ENCODE measurements around the gene ADI1. TPM values are rescaled to one million over a fixed set of nuclear protein-coding genes. Genes with fewer than 3 reads are reported as not detected.

The ADI1 gene
- total and polyA plus RNA-seq, 2 of the 8 experiments (the other 6 are each of a cell fraction or from before 2014, with no cell fraction given), result 12.2 to 40.2 TPM

DNA sequence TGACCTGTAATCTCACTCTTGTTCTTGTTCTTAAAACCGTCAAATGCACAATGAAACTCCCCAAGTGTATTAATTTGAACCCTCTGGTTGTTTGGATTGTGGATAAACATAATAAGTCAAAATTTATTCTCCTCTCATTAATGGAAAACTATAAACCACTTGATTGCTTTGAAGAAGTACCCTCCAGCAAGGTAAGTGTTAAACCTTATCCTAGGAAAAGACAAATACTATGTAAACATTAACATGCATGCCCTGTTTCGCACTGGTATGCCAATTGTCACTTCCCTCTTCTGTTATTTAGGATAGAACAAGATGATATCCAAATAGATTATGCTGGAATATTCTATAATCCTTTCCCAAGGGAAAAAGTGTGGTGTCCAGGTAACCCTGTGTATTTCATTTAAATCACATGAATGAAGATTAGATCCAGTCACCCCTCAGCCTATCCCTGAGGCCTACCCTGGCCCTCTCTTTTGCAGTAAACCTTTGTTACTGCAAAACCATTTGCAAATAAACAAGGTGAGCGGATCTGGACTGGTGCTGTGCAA is 1.3 kb downstream of the ADI1 start:
- Histone ChIP-seq H3K56ac (replicated peaks; ENCODE audit: insufficient read length, low read depth, low read length) (peak overlapping the region; percentile 83), H3K9ac (replicated peaks in 1 of 4; ENCODE audit: extremely low read depth in 1 of 4, low read depth in 3 of 4, low read length in 3 of 4) (peak overlapping the region in 3 of 4 experiments; percentile 51 to 84 (median 58); a peak in 6 of 7 replicates), H2AFZ (ENCODE audit: low read length) (no peak overlapping the region), H4K8ac (ENCODE audit: extremely low read depth, insufficient read depth, low read length) (no peak overlapping the region), H3K27ac (ENCODE audit: low read depth, low read length) (0 out of 2 replicates have a peak overlapping the region, but pooled peaks have one; percentile 20), H3K23ac (ENCODE audit: insufficient read length) (no peak overlapping the region), H2BK5ac (ENCODE audit: low read depth, low read length) (peak overlapping the region; percentile 87), H3K79me1 (ENCODE audit: low read depth, low read length) (no peaks in the 10 kb centered on the region; the same call in 1 of the 2 replicates), H4K5ac (ENCODE audit: insufficient read length, low read depth, low read length) (peak overlapping the region; percentile 8), H3K79me2 (ENCODE audit: control insufficient read depth in 1 of 2, insufficient read depth in 2 of 2, low read length in 2 of 2) (peaks cover 0 to 11% of the 10 kb centered on the region in 2 experiments; a peak in 1 of 4 replicates), H3K18ac (ENCODE audit: extremely low read depth, low read length) (peak overlapping the region; percentile 90; the same call in 1 of the 2 replicates), H3K27me3 (replicated peaks in 1 of 4; ENCODE audit: control insufficient read depth in 3 of 4, extremely low read depth in 1 of 4, insufficient read depth in 3 of 4, low read length in 3 of 4) (no peaks in the 10 kb centered on the region), H3K4me2 (ENCODE audit: insufficient read depth in 1 of 2, low read depth in 2 of 2, low read length in 2 of 2) (peak overlapping the region; percentile 63 to 82), H2BK20ac (ENCODE audit: low read length) (no peak overlapping the region), H2BK120ac (replicated peaks; ENCODE audit: low read depth, low read length) (no peak overlapping the region), H3K4me3 (ENCODE audit: extremely low read depth in 1 of 4, insufficient read depth in 2 of 4, low read depth in 3 of 4, low read length in 4 of 4) (peak overlapping the region; percentile 54 to 78 (median 70)), H3K36me3 (ENCODE audit: control insufficient read depth in 2 of 4, insufficient read depth in 4 of 4, low read length in 3 of 4) (peaks cover 0 to 4% (median 0%) of the 10 kb centered on the region in 4 experiments; a peak in 3 of 8 replicates), H3K9me3 (ENCODE audit: insufficient read depth in 2 of 2, low read depth in 1 of 2, low read length in 1 of 2) (no peaks in the 10 kb centered on the region), H3K23me2 (ENCODE audit: low read depth, low read length) (peaks cover 9% of the 10 kb centered on the region), H3K4ac (replicated peaks; ENCODE audit: insufficient read length, low read depth, low read length) (no peak overlapping the region), H2AK5ac (ENCODE audit: low read depth, low read length) (no peak overlapping the region), H2BK15ac (ENCODE audit: low read length) (no peak overlapping the region), H4K91ac (replicated peaks; ENCODE audit: insufficient read length, low read length) (no peak overlapping the region), H3K4me1 (replicated peaks in 1 of 4; ENCODE audit: control insufficient read depth in 3 of 4, insufficient read depth in 4 of 4, low read length in 3 of 4) (peaks cover 0 to 3% (median 1%) of the 10 kb centered on the region in 4 experiments; a peak in 3 of 7 replicates), H4K20me1 (replicated peaks in 1 of 2; ENCODE audit: control insufficient read depth in 1 of 2, insufficient read depth in 2 of 2, low read length in 2 of 2) (no peaks in the 10 kb centered on the region), H2BK12ac (ENCODE audit: low read depth, low read length) (no peak overlapping the region), H3K14ac (ENCODE audit: insufficient read length) (no peak overlapping the region)
- DNase-seq (ENCODE audit: low read depth in 1 of 2, low spot score in 2 of 2) (no peak), FAIRE-seq (no peak)
- WGBS, 2 experiments (ENCODE audit: extremely low coverage in 1 of 2, insufficient coverage in 1 of 2, insufficient read length in 1 of 2, insufficient replicate concordance in 2 of 2, low coverage in 1 of 2, low lambda C conversion rate in 2 of 2, missing lambda C conversion rate in 1 of 2), result 31% methylated on average over 3 of the region's 3 CpGs; no CpG with 5 or more reads in 1 of the 2 experiments
- ChIA-PET CTCF (ENCODE audit: partially characterized antibody) (no interaction called here), POLR2A (ENCODE audit: partially characterized antibody) (interaction anchor here (0.9 to 3.2 kb wide), 8 partner anchors 10 to 141 kb away, joined by 3 to 17 read pairs (median 4); partner anchors contain the start of gene RNASEH1)
- TF ChIP-seq CBX8 (IDR thresholded peaks at IDR 0.05; ENCODE audit: borderline replicate concordance, low read depth, low read length) (no peak), USF2 (IDR thresholded peaks at IDR 0.05; ENCODE audit: low read length) (no peak), BRCA1 (IDR thresholded peaks at IDR 0.05; ENCODE audit: low read depth, low read length) (no peak), KDM4A (IDR thresholded peaks at IDR 0.05; ENCODE audit: low read depth, low read length, severe bottlenecking) (no peak), SAP30 (IDR thresholded peaks at IDR 0.05; ENCODE audit: insufficient read depth, insufficient replicate concordance, low read length) (no peak), SP4 (IDR thresholded peaks at IDR 0.05; ENCODE audit: low read length) (no peak), TCF12 (IDR thresholded peaks at IDR 0.05; ENCODE audit: low read depth, low read length) (no peak), YY1 (IDR thresholded peaks at IDR 0.05; ENCODE audit: low read depth, low read length) (no peak), GTF2F1 (IDR thresholded peaks at IDR 0.05; ENCODE audit: borderline replicate concordance, low read depth, low read length) (no peak), CHD2 (IDR thresholded peaks at IDR 0.05; ENCODE audit: low read length) (no peak), SUZ12 (IDR thresholded peaks at IDR 0.05; ENCODE audit: low read length) (no peak), TEAD4 (IDR thresholded peaks at IDR 0.05; ENCODE audit: low read depth, low read length) (no peak)

Data from H1 (cell line).